Gastroesophageal sphincter (tissue), 3 donors: ENCODE results near the gene MPHOSPH10.

Experiments used
- CTCF ChIP-seq, 4 experiments: fragments of 200-600 bp in 2 of 4; fragments of 450-650 bp in 2 of 4; sonication (generic) in 1 of 4; IDR thresholded peaks; one replicate each; pipeline ENCODE4 v1.5.1; 2017 to 2019; ENCODE audit warnings: antibody characterized with exemption in 4 of 4, mild to moderate bottlenecking in 2 of 4, moderate library complexity in 2 of 4
- EP300 ChIP-seq: sonication (generic); formaldehyde crosslinking; IDR thresholded peaks from one replicate; pipeline ENCODE4 v1.6.1; 2017; ENCODE audit warnings: antibody characterized with exemption, mild to moderate bottlenecking
- POLR2A ChIP-seq, 2 donors: fragments of 450-650 bp; IDR thresholded peaks; one replicate each; pipeline ENCODE4 v1.6.1; 2017; ENCODE audit warnings: antibody characterized with exemption in 2 of 2, mild to moderate bottlenecking in 2 of 2, moderate library complexity in 1 of 2

DNA sequence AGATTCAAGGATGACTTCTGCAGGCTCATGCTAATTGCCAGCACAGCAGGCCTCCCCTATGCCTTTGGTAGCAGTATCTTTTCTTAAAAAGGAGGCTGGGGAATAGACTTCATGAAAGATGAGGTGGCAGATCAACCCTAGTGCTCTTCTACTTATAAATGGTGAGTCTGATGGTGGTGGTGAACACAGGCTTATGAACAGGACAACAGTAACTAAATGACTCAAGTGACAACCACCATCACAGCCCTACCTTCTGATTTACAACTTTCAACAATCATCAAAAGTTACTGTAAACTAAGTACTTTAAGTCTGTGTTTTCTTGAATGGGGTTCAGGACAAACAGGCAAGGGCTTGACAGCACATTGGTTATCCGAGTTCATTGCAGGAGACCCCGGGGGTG lies 57.2 kb downstream of the MPHOSPH10 start:
- no peak for TF ChIP-seq CTCF (IDR thresholded peaks at IDR 0.05)
- no peak for TF ChIP-seq POLR2A (IDR thresholded peaks at IDR 0.05)
- TF ChIP-seq EP300, result no peak
